ENCODE measurements around the gene HMGN2.
"Not testable (repeated sequence)": the region's sequence is repeated elsewhere in the genome, so short reads cannot be mapped to it uniquely, and the experiment has no call there.

HMGN2 gene

DNA sequence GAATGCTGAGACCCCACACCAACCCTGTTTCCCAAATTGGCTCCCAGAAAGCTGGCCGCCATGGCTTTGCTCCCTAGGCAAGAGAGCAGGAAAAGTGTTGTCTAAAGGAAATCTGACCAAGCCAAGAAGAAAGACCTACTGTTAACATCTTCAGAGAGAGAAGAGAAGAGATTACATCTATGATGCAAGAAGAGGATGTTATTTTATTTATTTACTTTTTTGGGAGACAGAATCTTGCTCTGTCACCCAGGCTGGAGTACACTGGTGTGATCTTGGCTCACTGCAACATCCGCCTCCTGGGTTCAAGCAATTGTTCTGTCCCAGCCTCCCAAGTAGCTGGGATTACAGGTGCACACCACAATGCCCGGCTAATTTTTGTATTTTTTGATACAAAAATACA is 21.7 kb downstream of the HMGN2 start:
- no peak for DNase-seq (ENCODE audit: extremely low read depth, insufficient read length)
- Histone ChIP-seq H3K4me3 (replicated peaks; ENCODE audit: low read depth, low read length) (no peak overlapping the region), H3K27me3 (replicated peaks; ENCODE audit: control insufficient read depth, insufficient read depth, low read length) (no peaks in the 10 kb centered on the region), H3K36me3 (ENCODE audit: control insufficient read depth, insufficient read depth, low read length) (no peaks in the 10 kb centered on the region)
- TF ChIP-seq, protein P1, sequence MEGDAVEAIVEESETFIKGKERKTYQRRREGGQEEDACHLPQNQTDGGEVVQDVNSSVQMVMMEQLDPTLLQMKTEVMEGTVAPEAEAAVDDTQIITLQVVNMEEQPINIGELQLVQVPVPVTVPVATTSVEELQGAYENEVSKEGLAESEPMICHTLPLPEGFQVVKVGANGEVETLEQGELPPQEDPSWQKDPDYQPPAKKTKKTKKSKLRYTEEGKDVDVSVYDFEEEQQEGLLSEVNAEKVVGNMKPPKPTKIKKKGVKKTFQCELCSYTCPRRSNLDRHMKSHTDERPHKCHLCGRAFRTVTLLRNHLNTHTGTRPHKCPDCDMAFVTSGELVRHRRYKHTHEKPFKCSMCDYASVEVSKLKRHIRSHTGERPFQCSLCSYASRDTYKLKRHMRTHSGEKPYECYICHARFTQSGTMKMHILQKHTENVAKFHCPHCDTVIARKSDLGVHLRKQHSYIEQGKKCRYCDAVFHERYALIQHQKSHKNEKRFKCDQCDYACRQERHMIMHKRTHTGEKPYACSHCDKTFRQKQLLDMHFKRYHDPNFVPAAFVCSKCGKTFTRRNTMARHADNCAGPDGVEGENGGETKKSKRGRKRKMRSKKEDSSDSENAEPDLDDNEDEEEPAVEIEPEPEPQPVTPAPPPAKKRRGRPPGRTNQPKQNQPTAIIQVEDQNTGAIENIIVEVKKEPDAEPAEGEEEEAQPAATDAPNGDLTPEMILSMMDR (IDR thresholded peaks at IDR 0.05; ENCODE audit: insufficient read depth, low read length, poor library complexity, severe bottlenecking): no peak

DNA sequence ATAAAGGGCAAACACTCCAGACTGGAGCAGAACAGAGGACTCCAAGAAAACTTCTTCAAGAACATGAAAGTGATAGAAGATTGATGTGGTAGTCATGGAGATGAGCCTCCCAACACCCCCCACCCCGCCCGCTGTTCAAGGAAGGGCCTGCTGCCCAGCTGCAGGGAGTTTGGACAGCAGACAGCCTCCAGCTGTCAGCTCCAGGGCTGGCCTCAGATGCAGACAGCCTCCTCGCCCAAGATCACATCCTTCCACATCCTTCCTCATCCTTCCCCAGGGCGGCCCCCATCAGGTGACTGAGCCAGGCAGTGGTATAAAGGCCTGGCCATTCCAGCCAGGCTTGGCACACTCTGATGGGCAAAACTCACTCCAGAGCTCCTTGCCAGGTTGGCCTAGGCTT is 24.6 kb downstream of the HMGN2 start:
- DNase-seq (ENCODE audit: extremely low read depth, insufficient read length): no peak
- TF ChIP-seq, protein P1 (IDR thresholded peaks at IDR 0.05; ENCODE audit: insufficient read depth, low read length, poor library complexity, severe bottlenecking): no peak
- H3K4me3 ChIP-seq (replicated peaks; ENCODE audit: low read depth, low read length): no peak overlapping the region
- H3K36me3 ChIP-seq (ENCODE audit: control insufficient read depth, insufficient read depth, low read length): no peaks in the 10 kb centered on the region
- H3K27me3 ChIP-seq (replicated peaks; ENCODE audit: control insufficient read depth, insufficient read depth, low read length): no peaks in the 10 kb centered on the region

DNA sequence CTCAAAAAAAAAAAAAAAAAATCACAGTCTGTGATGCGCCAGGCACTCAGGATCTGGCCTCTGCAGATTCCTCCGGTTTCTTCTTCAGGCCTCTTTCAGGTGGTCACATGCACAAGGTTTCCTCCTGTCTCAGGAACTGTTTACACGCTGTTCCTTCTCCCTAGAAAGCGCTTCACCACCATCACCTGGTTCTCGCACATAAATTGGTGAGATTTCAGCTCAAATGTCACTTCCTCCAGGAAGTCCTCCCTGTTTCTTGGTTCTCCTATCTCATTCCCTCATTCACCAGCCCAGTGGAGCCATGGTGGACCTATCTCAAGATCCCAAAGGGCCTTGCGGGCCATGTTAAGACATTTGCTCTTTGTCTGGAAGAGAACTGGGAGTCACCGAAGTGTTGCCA is 26.7 kb downstream of the HMGN2 start:
- H3K36me3 ChIP-seq (ENCODE audit: control insufficient read depth, insufficient read depth, low read length): no peaks in the 10 kb centered on the region
- no peak for DNase-seq (ENCODE audit: extremely low read depth, insufficient read length)
- no peak overlapping the region for H3K4me3 ChIP-seq (replicated peaks; ENCODE audit: low read depth, low read length)
- TF ChIP-seq, protein P1 (IDR thresholded peaks at IDR 0.05; ENCODE audit: insufficient read depth, low read length, poor library complexity, severe bottlenecking): no peak
- H3K27me3 ChIP-seq (replicated peaks; ENCODE audit: control insufficient read depth, insufficient read depth, low read length): no peaks in the 10 kb centered on the region

DNA sequence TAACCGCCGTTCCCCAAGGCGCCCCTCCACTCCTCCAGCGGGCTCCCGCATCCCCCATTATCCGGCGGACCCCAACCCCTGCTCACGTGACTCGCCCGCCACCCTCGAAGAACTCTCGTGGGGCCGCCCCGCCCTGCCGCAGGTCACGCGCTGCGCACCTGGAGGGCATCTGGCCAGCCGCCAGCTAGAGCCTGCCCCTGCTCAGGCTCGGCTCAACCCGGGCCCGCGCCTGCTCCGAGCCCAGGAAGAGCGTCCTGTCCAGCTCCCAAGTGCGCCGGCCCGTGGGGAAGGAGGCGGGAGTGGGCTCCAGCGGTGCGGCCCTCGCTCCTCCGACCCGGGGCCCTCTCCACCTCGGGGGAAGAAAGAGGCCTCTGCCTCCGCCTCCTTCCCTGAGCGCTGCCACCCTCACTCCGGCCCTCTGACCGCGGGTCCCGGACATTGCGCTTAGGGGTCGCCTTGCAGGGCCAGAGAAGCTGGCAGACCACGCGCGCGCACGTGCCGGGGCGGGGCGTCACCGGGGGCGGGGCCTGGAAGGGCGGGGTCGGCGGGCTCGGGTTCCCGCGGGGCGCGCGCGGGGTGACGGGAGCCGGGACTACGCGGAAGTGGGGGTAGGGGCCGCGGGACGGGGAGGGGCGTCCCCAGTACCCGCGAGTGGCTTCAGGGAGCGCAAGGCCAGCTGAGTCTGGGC is 28.4 kb downstream of the HMGN2 start:
- TF ChIP-seq, protein P1 (IDR thresholded peaks at IDR 0.05; ENCODE audit: insufficient read depth, low read length, poor library complexity, severe bottlenecking): no peak
- DNase-seq (ENCODE audit: extremely low read depth, insufficient read length): peak; percentile 92
- Histone ChIP-seq H3K27me3 (replicated peaks; ENCODE audit: control insufficient read depth, insufficient read depth, low read length) (no peaks in the 10 kb centered on the region), H3K4me3 (replicated peaks; ENCODE audit: low read depth, low read length) (peak overlapping the region; percentile 82), H3K36me3 (ENCODE audit: control insufficient read depth, insufficient read depth, low read length) (no peaks in the 10 kb centered on the region)

DNA sequence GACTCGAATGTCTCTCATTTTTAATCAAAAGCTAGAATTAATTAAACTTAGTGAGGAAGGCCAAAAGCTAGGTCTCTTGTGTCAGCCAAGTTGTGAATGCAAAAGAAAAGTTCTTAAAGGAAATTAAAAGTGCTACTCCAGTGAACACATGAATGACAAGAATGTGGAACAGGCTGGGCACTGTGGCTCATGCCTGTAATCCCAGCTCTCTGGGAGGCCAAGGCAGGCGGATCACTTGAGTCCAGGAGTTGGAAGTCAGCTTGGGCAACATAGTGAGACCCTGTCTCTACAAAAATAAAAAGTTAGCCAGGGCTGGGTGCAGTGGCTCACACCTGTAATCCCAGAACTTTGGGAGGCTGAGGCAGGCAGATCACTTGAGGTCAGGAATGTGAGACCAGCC is 38.5 kb downstream of the HMGN2 start:
- not testable (repeated sequence) for DNase-seq (ENCODE audit: extremely low read depth, insufficient read length); H3K36me3 ChIP-seq (ENCODE audit: control insufficient read depth, insufficient read depth, low read length)

DNA sequence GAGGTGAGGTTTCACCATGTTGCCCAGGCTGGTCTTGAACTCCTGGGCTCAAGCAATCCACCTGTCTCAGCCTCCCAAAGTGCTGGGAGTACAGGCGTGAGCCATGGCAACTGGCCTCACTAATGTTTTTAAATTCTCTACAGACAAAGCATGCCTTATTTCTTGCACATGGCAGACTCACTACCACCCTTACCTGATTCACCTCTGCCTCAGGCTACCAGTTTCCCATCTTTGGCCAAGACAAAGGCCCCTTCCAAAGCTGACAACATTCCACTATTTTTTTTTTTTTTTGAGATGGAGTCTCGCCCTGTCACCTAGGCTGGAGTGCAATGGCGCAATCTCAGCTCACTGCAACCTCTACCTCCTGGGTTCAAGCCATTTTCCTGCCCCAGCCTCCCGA is 43.6 kb downstream of the HMGN2 start:
- not testable (repeated sequence) for H3K36me3 ChIP-seq (ENCODE audit: control insufficient read depth, insufficient read depth, low read length); H3K4me3 ChIP-seq (replicated peaks; ENCODE audit: low read depth, low read length); DNase-seq (ENCODE audit: extremely low read depth, insufficient read length); H3K27me3 ChIP-seq (replicated peaks; ENCODE audit: control insufficient read depth, insufficient read depth, low read length)

More for the DNA sequence above, 38.5 kb downstream of the HMGN2 start:
- not testable (repeated sequence) for H3K4me3 ChIP-seq (replicated peaks; ENCODE audit: low read depth, low read length); H3K27me3 ChIP-seq (replicated peaks; ENCODE audit: control insufficient read depth, insufficient read depth, low read length)
